H7 (cell line): ENCODE data around the gene CARD11. TPM values are rescaled to one million over a fixed set of nuclear protein-coding genes. Genes with fewer than 3 reads are reported as not detected.
"Not testable (repeated sequence)": the region's sequence is repeated elsewhere in the genome, so short reads cannot be mapped to it uniquely, and the experiment has no call there.

ENCODE experiments used
- DNase-seq: peaks from one replicate; pipeline ENCODE4 v3.0.0; 2012
- H3K27me3 ChIP-seq: 2 replicates; pipeline ENCODE4 v1.6.0; 2011; ENCODE audit warnings: mild to moderate bottlenecking, low read length; ENCODE audit not compliant: control insufficient read depth, insufficient read depth
- H3K36me3 ChIP-seq: replicated peaks from 2 replicates; pipeline ENCODE4 v1.5.1; 2011; ENCODE audit warnings: low read length; ENCODE audit not compliant: control insufficient read depth, insufficient read depth
- H3K4me3 ChIP-seq: 2 replicates; pipeline ENCODE4 v1.5.1; 2011; ENCODE audit warnings: low read depth, mild to moderate bottlenecking, control low read depth, low read length, moderate library complexity; ENCODE audit not compliant: insufficient read depth
- total RNA-seq: library from RNA; depleted of rRNA; stranded (reverse); fragments of >200 nt; shearing (Covaris generic); gene quantifications from 2 replicates; pipeline ENCODE4 v1.2.3, GENCODE V29; 2014

CARD11 gene
- total RNA-seq, 1 experiment from 2014 or later, result 32.7 TPM

DNA sequence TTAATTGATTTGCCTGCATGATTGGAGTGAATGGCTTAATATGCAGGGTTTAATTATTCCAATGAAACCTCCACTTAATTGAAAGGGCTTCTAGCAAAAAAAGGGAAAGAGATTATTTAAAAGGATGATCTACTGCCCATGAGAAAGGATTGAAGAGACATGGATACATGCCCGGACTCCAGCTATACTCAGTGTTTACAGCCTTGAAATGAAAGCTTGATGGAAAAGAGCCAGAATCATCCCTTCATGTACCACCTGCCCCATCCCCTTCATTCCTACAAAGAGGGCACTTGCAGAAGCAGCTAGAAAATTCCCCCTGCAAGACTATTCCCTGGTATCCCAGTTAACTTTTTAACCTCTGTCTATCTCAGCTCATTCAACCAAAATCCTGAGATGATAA lies 78.4 kb downstream of the CARD11 start:
- Histone ChIP-seq H3K4me3 (no peak overlapping the region), H3K36me3 (no peaks in the 10 kb centered on the region; the same call in 1 of the 2 replicates), H3K27me3 (no peaks in the 10 kb centered on the region)
- DNase-seq, result no peak

DNA sequence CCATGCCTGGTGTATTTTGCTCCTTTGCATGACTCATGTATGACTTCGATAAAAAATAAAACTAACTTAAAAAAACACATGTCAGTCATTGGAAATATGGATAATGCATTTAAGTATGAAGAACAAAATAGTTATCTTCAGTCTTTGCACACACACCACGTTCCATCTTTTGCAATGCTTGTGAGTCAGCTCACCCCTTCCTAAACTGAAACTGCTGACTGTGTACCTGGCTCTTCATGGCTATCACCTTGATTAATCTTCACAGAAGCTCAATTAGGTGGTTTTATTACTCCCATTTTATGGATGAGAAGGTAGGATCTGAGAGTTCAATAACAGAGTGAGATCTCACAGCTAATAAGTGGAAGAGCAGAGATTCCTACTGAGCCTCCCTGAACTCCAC lies 79.5 kb downstream of the CARD11 start:
- Histone ChIP-seq H3K36me3 (no peaks in the 10 kb centered on the region; the same call in 1 of the 2 replicates), H3K27me3 (no peaks in the 10 kb centered on the region), H3K4me3 (no peak overlapping the region)
- no peak for DNase-seq

DNA sequence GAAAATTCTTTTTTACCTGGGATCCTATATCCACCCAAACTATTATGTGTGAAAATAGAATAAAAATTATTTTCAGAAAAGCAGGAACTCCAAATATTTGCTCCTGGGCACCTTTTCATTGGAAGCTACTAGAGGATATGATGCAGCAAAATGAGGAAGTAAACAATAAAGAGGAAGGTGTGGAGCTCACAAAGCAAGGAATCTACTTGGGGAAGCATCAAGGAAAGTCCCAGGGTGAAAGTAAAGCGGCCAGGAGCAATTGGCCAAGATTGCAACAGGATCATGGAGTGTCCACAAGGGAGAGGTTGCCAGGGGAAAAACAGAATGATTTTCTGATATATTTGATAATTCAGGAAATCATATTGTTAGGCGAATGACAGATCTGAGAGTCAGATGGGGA lies 80.8 kb downstream of the CARD11 start:
- H3K27me3 ChIP-seq, result no peaks in the 10 kb centered on the region
- DNase-seq, result no peak

DNA sequence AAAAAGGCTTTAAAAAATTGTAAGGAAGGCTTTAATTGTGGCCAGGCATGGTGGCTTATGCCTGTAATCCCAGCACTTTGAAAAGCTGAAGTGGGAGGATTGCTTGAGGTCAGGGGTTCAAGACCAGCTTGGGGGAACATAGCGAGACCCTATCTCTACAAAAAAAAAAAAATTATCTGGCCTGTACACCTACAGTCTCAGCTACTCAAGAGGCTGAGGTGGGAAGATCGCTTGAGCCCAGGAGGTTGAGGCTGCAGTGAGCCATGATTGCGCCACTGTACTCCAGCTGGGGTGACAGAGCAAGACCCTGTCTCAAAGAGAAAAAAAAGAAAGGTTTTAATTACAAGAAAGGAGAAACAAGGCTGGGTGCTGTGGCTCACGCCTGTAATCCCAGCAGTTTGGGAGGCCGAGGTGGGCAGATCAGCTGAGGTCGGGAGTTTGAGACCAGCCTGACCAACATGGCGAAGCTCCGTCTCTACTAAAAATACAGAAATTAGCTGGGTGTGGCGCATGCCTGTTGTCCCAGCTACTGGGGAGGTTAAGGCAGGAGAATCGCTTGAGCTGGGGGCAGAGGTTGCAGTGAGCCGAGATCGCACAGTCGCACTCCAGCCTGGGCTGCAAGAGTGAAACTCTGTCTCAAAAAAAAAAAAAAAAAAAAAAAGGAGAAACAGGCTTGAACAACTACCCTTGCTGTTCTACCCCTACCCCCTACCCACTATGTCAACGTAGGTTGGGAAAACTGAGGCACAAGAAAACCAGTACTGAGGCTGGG lies 83.7 kb downstream of the CARD11 start:
- H3K4me3 ChIP-seq, result no peak overlapping the region
- H3K36me3 ChIP-seq, result no peaks in the 10 kb centered on the region; the same call in 1 of the 2 replicates
- no peak for DNase-seq
- no peaks in the 10 kb centered on the region for H3K27me3 ChIP-seq

More for the DNA sequence above, 80.8 kb downstream of the CARD11 start:
- Histone ChIP-seq H3K36me3 (no peaks in the 10 kb centered on the region; the same call in 1 of the 2 replicates), H3K4me3 (no peak overlapping the region)

DNA sequence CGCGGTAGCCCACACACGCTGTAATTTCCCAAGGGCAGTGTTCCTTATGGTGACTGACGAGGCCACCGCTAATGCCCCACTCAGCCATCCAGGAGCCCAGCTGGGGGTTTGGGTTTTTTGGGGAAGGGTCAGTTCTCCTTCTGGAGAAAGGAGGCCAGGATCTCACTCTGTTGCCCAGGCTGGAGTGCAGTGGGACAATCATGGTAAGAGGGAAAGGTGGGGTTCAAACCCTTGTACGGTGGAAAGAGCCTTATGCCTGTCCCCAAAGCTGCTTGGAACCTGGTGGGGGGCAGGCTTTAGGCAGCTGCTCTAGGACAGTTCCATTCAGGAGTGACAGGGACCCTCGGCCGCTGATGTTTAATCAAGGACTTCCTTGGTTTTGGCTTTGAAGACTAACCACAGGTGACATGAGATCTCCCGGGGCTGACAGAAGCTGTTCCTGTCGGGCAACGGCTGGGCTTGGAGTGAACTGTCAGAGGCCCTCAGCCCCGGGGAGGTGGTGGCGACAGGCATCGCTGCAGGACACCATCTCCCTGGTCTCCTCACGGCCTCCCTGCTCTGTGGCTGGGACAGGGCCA lies 84.5 kb downstream of the CARD11 start:
- no peak for DNase-seq
- Histone ChIP-seq H3K4me3 (no peak overlapping the region), H3K27me3 (no peaks in the 10 kb centered on the region), H3K36me3 (no peaks in the 10 kb centered on the region; the same call in 1 of the 2 replicates)

DNA sequence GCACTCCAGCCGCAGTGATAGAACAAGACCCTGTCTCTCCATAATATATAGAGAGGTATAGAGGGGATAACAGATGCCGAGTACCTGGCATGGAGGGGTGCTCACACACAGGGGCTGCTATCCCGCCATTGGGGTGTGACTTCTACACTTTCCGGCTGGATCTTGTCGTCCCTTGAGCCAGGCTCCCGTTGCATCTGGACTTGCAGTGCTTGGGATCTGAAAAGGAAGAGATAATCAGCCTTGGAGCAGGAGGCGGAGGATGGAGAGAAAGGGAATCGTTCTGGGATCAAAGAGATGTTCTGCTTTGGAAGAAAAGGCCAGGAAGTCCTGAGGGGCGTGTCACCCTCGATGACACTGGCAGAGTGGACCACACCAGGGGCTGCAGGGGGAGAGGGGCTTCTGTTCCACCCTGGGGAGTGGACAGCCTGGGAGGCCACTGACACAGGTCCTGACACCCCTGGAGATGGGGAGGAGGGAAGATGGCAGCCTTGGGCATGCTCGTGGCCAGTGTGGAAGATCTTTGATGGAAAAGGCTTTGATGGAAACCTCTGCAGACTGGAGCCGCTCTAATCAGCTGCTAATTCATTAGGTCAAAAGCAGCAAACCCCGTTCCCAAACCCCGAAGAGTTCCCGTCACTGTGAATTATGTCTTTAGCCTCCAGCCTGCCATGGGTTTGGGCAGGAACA lies 85.1 kb downstream of the CARD11 start:
- Histone ChIP-seq H3K36me3 (no peaks in the 10 kb centered on the region; the same call in 1 of the 2 replicates), H3K4me3 (no peak overlapping the region), H3K27me3 (no peaks in the 10 kb centered on the region)
- DNase-seq, result no peak

DNA sequence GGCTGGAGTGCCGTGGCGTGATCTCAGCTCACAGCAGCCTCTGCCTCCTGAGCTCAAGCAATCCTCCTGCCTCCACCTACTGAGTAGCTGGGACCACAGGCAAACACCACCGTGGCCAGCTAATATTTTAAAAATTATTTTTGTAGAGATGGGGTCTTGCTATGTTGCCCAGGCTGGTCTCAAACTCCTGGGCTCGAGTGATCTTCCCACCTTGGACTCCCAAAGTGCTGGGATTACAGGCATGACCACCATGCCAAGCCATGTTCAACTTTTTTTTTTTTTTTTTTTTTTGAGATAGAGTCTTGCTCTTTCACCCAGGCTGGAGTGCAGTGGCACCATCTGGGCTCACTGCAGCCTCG lies 86.3 kb downstream of the CARD11 start:
- H3K4me3 ChIP-seq, H3K36me3 ChIP-seq, DNase-seq, H3K27me3 ChIP-seq: not testable (repeated sequence)

DNA sequence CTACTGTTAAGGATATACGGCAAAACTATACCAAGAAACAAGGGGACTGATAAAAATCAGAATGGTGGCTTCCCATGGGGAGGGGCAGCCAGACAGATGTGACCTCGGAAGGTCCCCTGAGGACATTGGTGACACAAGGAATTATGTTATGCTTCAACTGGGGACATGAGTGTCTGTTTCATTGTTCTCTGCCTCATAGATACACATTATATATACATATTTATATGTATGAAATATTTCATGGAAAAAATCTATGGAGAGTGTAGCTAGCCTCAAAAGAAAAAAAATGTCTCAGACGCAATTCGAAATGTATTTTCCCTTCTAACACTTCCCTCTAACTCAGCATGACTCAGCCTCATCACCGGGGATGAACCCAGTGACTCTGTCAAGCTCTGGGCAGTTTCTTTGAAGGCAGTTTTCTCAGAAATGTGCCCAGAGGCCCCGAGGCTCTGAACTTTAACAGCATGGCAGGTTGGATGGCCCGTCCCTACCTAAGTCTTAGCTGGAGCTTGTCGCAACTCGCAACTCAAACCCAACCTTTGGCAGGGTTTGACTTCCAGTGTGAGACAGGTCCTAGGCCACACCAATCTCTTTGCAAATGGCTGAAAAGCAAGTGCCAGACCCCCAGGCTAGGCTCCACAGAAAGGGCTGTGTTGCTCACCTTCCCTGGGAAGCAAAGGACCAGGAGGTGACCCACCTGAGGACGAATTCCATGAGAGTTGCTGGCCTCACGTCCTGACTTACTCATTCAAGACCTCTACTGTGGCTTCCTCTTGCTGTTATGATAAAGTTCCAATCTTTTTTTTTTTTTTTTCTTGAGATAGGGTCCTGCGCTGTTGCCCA lies 86.9 kb downstream of the CARD11 start:
- Histone ChIP-seq H3K4me3 (no peak overlapping the region), H3K27me3 (no peaks in the 10 kb centered on the region), H3K36me3 (no peaks in the 10 kb centered on the region; the same call in 1 of the 2 replicates)
- no peak for DNase-seq

DNA sequence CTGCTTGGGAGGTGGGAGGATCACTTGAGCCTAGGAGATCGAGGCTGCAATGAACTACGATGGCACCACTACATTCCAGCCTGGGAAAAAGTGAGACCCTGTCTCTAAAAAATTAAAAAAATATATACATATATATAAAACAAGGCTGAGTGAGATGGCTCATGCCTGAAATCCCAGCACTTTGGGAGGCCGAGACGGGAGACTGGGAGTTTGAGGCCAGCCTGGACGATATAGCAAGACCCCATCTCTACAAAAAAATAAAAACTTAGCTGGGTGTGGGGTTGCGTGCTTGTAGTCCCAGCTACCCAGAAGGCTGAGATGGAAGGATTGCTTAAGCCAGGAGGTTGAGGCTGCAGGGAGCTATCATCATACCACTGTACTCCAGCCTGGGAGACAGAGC lies 87.6 kb downstream of the CARD11 start:
- no peak for DNase-seq
- H3K4me3 ChIP-seq, result no peak overlapping the region
- no peaks in the 10 kb centered on the region; the same call in 1 of the 2 replicates for H3K36me3 ChIP-seq
- H3K27me3 ChIP-seq, result no peaks in the 10 kb centered on the region

DNA sequence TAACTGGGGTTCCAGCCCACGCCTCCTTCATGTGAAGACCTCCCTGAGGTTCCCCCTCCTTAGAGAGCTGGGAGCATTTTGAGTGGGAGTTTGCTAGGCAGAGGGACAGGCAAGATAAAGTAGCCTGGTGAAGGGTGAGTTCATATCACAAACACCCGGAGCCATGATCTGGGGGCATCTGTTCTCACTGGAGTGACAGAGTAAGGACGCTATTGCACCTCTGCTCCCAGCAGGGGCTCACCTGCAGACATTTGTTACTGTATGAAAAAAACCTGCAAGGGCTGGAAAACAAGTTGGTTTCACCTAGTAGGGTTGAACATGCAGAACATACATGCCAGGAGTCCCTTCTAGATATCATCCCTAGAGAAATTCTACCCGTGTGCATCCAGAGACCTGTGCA lies 88.4 kb downstream of the CARD11 start:
- no peak for DNase-seq
- H3K36me3 ChIP-seq, result no peaks in the 10 kb centered on the region; the same call in 1 of the 2 replicates
- H3K4me3 ChIP-seq, result no peak overlapping the region
- no peaks in the 10 kb centered on the region for H3K27me3 ChIP-seq

DNA sequence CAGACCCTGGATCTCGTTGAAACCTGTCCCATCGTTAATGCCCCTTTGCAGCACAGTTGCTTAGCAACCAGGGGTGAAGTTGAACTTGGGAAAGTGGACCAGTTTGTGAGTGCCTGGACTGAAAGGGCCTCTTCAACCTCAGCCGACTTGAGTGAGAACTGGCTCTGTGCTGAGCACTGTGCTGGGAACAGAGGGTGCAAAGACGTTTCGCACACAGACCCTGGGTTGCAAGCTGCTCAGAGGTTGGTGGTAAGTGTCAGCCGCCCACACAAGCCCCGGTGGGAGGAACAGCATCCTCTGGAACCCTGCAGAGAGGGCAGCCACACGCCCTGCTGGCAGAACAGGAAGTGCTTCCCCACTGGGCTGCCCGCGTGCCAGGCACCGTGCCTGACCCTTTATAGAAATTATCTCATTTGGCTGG lies 89.2 kb downstream of the CARD11 start:
- no peaks in the 10 kb centered on the region for H3K27me3 ChIP-seq
- DNase-seq, result no peak
- H3K36me3 ChIP-seq, result no peaks in the 10 kb centered on the region; the same call in 1 of the 2 replicates
- no peak overlapping the region for H3K4me3 ChIP-seq

DNA sequence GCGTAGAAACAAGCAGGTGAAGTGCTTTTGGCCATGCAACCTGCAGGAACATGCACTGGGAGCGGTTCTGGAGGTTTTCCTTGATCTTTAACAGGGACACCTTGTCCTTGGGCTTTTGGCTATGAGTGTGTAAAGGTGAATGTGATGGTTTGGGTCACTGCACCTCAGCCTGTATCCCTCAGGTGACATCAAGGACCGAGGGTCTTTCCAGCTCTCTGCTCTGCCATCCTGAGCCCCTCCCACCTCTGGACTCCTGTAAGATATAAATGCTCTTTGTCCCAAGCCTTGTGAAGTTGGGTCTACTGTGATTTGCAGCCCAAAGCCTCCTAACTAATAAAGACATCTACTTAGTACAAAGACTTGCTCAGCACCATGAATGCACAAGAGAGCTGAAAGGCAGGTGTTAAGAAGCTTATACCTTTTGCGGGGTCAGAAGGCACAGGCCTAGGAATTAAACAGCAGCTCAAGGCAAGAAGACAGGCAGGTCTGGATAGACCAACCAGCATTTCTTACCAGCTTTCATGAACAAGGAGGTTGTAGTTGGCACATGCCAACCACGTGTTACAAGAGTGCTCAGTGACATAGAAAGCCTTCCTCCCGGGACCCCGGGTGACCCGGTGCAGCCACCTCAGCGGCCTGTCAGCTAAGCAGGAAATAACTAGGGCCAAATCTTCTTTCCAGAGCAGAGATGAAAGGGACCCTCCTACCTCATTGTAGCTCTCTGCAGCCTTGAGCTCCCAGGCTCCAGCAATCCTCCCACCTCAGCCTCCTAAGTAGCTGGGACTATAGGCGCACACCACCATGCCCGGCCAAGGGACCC lies 89.9 kb downstream of the CARD11 start:
- Histone ChIP-seq H3K27me3 (no peaks in the 10 kb centered on the region), H3K4me3 (no peak overlapping the region), H3K36me3 (no peaks in the 10 kb centered on the region; the same call in 1 of the 2 replicates)
- no peak for DNase-seq

DNA sequence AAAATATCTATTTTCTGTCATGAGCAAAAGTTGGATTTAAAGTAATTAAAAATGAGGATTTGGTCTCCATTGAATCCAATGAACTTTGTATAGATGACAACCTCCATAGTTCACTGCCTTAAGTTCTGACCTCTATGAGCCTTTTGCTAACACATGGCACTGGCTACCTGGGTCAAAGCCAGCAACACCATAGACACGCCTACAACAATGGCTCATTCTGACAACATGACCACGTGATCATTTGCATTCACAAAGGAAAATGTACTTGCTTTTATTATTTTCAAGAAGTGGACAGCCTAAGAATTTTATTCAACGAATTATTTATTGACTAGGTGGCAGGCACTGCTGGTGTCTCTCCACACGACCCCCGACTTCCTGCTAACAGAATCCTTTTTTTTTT lies 90.6 kb downstream of the CARD11 start:
- DNase-seq, result no peak
- no peak overlapping the region for H3K4me3 ChIP-seq
- H3K27me3 ChIP-seq, result no peaks in the 10 kb centered on the region
- H3K36me3 ChIP-seq, result no peaks in the 10 kb centered on the region; the same call in 1 of the 2 replicates
